Mesendoderm (in vitro differentiated cells): Measurements from ENCODE around the gene DCAF12.

ENCODE experiments used
- DNase-seq: peaks from one replicate; pipeline ENCODE4 v3.0.0; 2013
- H2AK5ac ChIP-seq: 2 replicates; pipeline ENCODE4 v1.6.1; 2013; ENCODE audit warnings: low read length, inconsistent platforms
- H2BK120ac ChIP-seq: 2 replicates; pipeline ENCODE4 v1.6.1; 2013; ENCODE audit warnings: low read depth, mild to moderate bottlenecking, low read length, moderate library complexity, mixed read lengths
- H2BK15ac ChIP-seq: replicated peaks from 2 replicates; pipeline ENCODE4 v1.6.1; 2013; ENCODE audit warnings: low read depth, mild to moderate bottlenecking, moderate library complexity
- H2BK5ac ChIP-seq: 2 replicates; pipeline ENCODE4 v1.6.1; 2013; ENCODE audit warnings: low read length, inconsistent platforms
- H3K18ac ChIP-seq: 2 replicates; pipeline ENCODE4 v1.6.1; 2013; ENCODE audit warnings: mild to moderate bottlenecking, low read length, mixed read lengths
- H3K23ac ChIP-seq: one replicate; pipeline ENCODE4 v1.6.1; 2013; ENCODE audit warnings: low read length
- H3K27ac ChIP-seq: 2 replicates; pipeline ENCODE4 v1.5.1; 2013; ENCODE audit warnings: low read depth, mild to moderate bottlenecking, inconsistent platforms, low read length, moderate library complexity
- H3K27me3 ChIP-seq: 2 replicates; pipeline ENCODE4 v1.6.1; 2013; ENCODE audit warnings: low read length, control low read depth, mild to moderate bottlenecking, inconsistent platforms; ENCODE audit not compliant: insufficient read depth, poor library complexity
- H3K36me3 ChIP-seq: 2 replicates; pipeline ENCODE4 v1.6.1; 2013; ENCODE audit warnings: low read length, inconsistent platforms; ENCODE audit not compliant: control insufficient read depth, insufficient read depth
- H3K4ac ChIP-seq: one replicate; pipeline ENCODE4 v1.6.1; 2013; ENCODE audit warnings: low read depth, mild to moderate bottlenecking, low read length, moderate library complexity
- H3K4me1 ChIP-seq: 2 replicates; pipeline ENCODE4 v1.6.1; 2013; ENCODE audit warnings: low read depth, low read length, inconsistent platforms; ENCODE audit not compliant: control insufficient read depth
- H3K4me2 ChIP-seq: 2 replicates; pipeline ENCODE4 v1.6.1; 2013; ENCODE audit warnings: low read length
- H3K4me3 ChIP-seq: 2 replicates; pipeline ENCODE4 v1.5.1; 2013; ENCODE audit warnings: mild to moderate bottlenecking, low read length
- H3K56ac ChIP-seq: one replicate; pipeline ENCODE4 v1.6.1; 2013; ENCODE audit warnings: low read length
- H3K79me1 ChIP-seq: 2 replicates; pipeline ENCODE4 v1.6.1; 2013; ENCODE audit warnings: low read length, inconsistent platforms
- H3K79me2 ChIP-seq: 2 replicates; pipeline ENCODE4 v1.6.1; 2013; ENCODE audit warnings: mild to moderate bottlenecking, low read length; ENCODE audit not compliant: control insufficient read depth, insufficient read depth
- H3K9ac ChIP-seq: 2 replicates; pipeline ENCODE4 v1.6.1; 2013; ENCODE audit warnings: low read length, inconsistent platforms
- H4K5ac ChIP-seq: one replicate; pipeline ENCODE4 v1.6.1; 2013; ENCODE audit warnings: low read length
- H4K8ac ChIP-seq: one replicate; pipeline ENCODE4 v1.6.1; 2013; ENCODE audit warnings: low read depth, mild to moderate bottlenecking, control low read depth, low read length, moderate library complexity
- WGBS: extraction: QIAGEN DNeasy Blood & Tissue Kit; methylation state at CpG from one replicate; pipeline ENCODE4 v1.1.7; 2013; ENCODE audit warnings: low lambda C conversion rate, missing lambda C conversion rate; ENCODE audit not compliant: insufficient coverage; ENCODE audit errors: extremely low coverage; 5-methylcytosine and 5-hydroxymethylcytosine counted together

Gene DCAF12

GRCh38 chr9:34133436-34133949, 7.0 kb upstream of the DCAF12 start:
- Histone ChIP-seq H4K5ac (no peak overlapping the region), H3K9ac (no peak overlapping the region), H4K8ac (no peak overlapping the region), H3K18ac (no peak overlapping the region), H2BK15ac (no peak overlapping the region), H3K4me1 (no peaks in the 10 kb centered on the region), H3K23ac (no peak overlapping the region), H3K56ac (no peak overlapping the region), H2BK5ac (no peak overlapping the region), H2BK120ac (no peak overlapping the region), H3K79me1 (no peaks in the 10 kb centered on the region), H3K27me3 (no peaks in the 10 kb centered on the region), H3K4ac (no peak overlapping the region), H3K27ac (no peak overlapping the region), H2AK5ac (no peak overlapping the region), H3K36me3 (no peaks in the 10 kb centered on the region), H3K79me2 (no peaks in the 10 kb centered on the region), H3K4me3 (no peak overlapping the region), H3K4me2 (no peak overlapping the region)
- no CpG with 5 or more reads among the region's 16 CpGs for WGBS
- DNase-seq, result no peak

GRCh38 chr9:34131571-34131970, 5.1 kb upstream of the DCAF12 start:
- Histone ChIP-seq H2AK5ac (no peak overlapping the region), H4K5ac (no peak overlapping the region), H2BK120ac (no peak overlapping the region), H3K27ac (no peak overlapping the region), H3K18ac (no peak overlapping the region), H3K79me2 (no peaks in the 10 kb centered on the region), H3K4ac (no peak overlapping the region), H3K4me1 (no peaks in the 10 kb centered on the region), H4K8ac (no peak overlapping the region), H3K4me2 (no peak overlapping the region), H2BK15ac (no peak overlapping the region), H3K23ac (no peak overlapping the region), H3K56ac (no peak overlapping the region), H2BK5ac (no peak overlapping the region), H3K36me3 (no peaks in the 10 kb centered on the region), H3K79me1 (no peaks in the 10 kb centered on the region), H3K4me3 (no peak overlapping the region), H3K27me3 (no peaks in the 10 kb centered on the region), H3K9ac (no peak overlapping the region)
- no peak for DNase-seq
- WGBS, result no CpG with 5 or more reads among the region's 7 CpGs

- no peaks in the 10 kb centered on the region for H3K4me1 ChIP-seq
- DNase-seq, result no peak
Observed at GRCh38 chr9:34127035-34127948, 794 bp upstream of the DCAF12 start.

GRCh38 chr9:34125681-34126206, 754 bp downstream of the DCAF12 start:
- no peaks in the 10 kb centered on the region for H3K27me3 ChIP-seq
- H3K4me1 ChIP-seq, result no peaks in the 10 kb centered on the region
- no peak overlapping the region for H4K8ac ChIP-seq
- peak; percentile 60 for DNase-seq
- H3K79me2 ChIP-seq, result peaks cover 31% of the 10 kb centered on the region
- peaks cover 2% of the 10 kb centered on the region for H3K36me3 ChIP-seq
- H3K23ac ChIP-seq, result no peak overlapping the region
- H3K79me1 ChIP-seq, result peaks cover 16% of the 10 kb centered on the region
- H2BK15ac ChIP-seq, result no peak overlapping the region
- peak overlapping the region; percentile 85 for H2AK5ac ChIP-seq
- H3K27ac ChIP-seq, result peak overlapping the region; percentile 89
- peak overlapping the region; percentile 5 for H3K18ac ChIP-seq
- peak overlapping the region; percentile 100 for H3K4me3 ChIP-seq
- peak overlapping the region; percentile 60 for H3K4ac ChIP-seq
- peak overlapping the region; percentile 93 for H3K56ac ChIP-seq
- no peak overlapping the region for H2BK120ac ChIP-seq
- no CpG with 5 or more reads among the region's 18 CpGs for WGBS
- peak overlapping the region; percentile 71 for H4K5ac ChIP-seq
- peak overlapping the region; percentile 73 for H2BK5ac ChIP-seq
- peak overlapping the region; percentile 92 for H3K9ac ChIP-seq
- peak overlapping the region; percentile 99 for H3K4me2 ChIP-seq

More at GRCh38 chr9:34127035-34127948, 794 bp upstream of the DCAF12 start:
- Histone ChIP-seq H2BK5ac (no peak overlapping the region), H4K5ac (peak overlapping the region; percentile 28), H2AK5ac (no peak overlapping the region), H3K27me3 (no peaks in the 10 kb centered on the region), H3K56ac (peak overlapping the region; percentile 98), H3K79me2 (peaks cover 26% of the 10 kb centered on the region), H3K36me3 (no peaks in the 10 kb centered on the region), H2BK15ac (no peak overlapping the region), H3K18ac (peak overlapping the region; percentile 65), H3K4ac (no peak overlapping the region), H3K4me2 (peak overlapping the region; percentile 79), H4K8ac (no peak overlapping the region), H3K4me3 (peak overlapping the region; percentile 55), H3K79me1 (peaks cover 13% of the 10 kb centered on the region), H3K9ac (peak overlapping the region; percentile 96), H3K27ac (peak overlapping the region; percentile 71), H2BK120ac (no peak overlapping the region), H3K23ac (no peak overlapping the region)
- no CpG with 5 or more reads among the region's 17 CpGs for WGBS

- H3K56ac ChIP-seq, result peak overlapping the region; percentile 93
- H2BK120ac ChIP-seq, result no peak overlapping the region
- no peak overlapping the region for H3K4ac ChIP-seq
- no peak for DNase-seq
- H3K79me1 ChIP-seq, result peaks cover 16% of the 10 kb centered on the region
- peaks cover 33% of the 10 kb centered on the region for H3K79me2 ChIP-seq
- H3K36me3 ChIP-seq, result peaks cover 2% of the 10 kb centered on the region
- no peak overlapping the region for H3K4me3 ChIP-seq
- no peaks in the 10 kb centered on the region for H3K4me1 ChIP-seq
- H3K9ac ChIP-seq, result peak overlapping the region; percentile 92
- no peak overlapping the region for H2BK15ac ChIP-seq
- H4K8ac ChIP-seq, result no peak overlapping the region
- H2BK5ac ChIP-seq, result no peak overlapping the region
- no peak overlapping the region for H4K5ac ChIP-seq
- no CpG with 5 or more reads among the region's 6 CpGs for WGBS
- no peak overlapping the region for H3K27ac ChIP-seq
- H3K27me3 ChIP-seq, result no peaks in the 10 kb centered on the region
- H3K18ac ChIP-seq, result no peak overlapping the region
- H3K4me2 ChIP-seq, result peak overlapping the region; percentile 99
- no peak overlapping the region for H3K23ac ChIP-seq
- no peak overlapping the region for H2AK5ac ChIP-seq
Observed at GRCh38 chr9:34124926-34125325, 1.6 kb downstream of the DCAF12 start.
